ENCODE results near the gene SH3BP4. TPM values are rescaled to one million over a fixed set of nuclear protein-coding genes. Genes with fewer than 3 reads are reported as not detected.

The SH3BP4 gene
- total and polyA plus RNA-seq, 2 of the 13 experiments (the other 11 are each of a cell fraction or from before 2014, with no cell fraction given): 34.6 to 99.1 TPM

- TF ChIP-seq FOXA3 (CRISPR knock-in tag; IDR thresholded peaks at IDR 0.05) (no peak), ZFX (CRISPR knock-in tag; IDR thresholded peaks at IDR 0.05; ENCODE audit: low read depth) (0 out of 2 replicates have a peak, but pooled peaks have one; percentile 30)
- H2AFZ ChIP-seq (ENCODE audit: low read length): no peak overlapping the region
- H3K27me3 ChIP-seq (ENCODE audit: control insufficient read depth in 1 of 2, insufficient read depth in 2 of 2, low read length in 2 of 2): no peaks in the 10 kb centered on the region
- ChIA-PET CTCF (ENCODE audit: low intra/inter-chr PET ratio, low total read pairs) (no interaction called here), POLR2A (interaction anchor here (1.1 to 10.2 kb wide), 4 partner anchors 11 to 117 kb away, joined by 3 to 268 read pairs (median 14); no protein-coding TSS in a partner anchor)
- no peaks in the 10 kb centered on the region for H3K9me3 ChIP-seq (ENCODE audit: low read length)
- BruUV-seq (replicated peaks): no TSS peak
- peaks cover 96% of the 10 kb centered on the region for H3K79me2 ChIP-seq (ENCODE audit: insufficient read depth, low read length)
- H3K9ac ChIP-seq (ENCODE audit: insufficient read depth, low read depth, low read length): no peak overlapping the region
- H4K20me1 ChIP-seq (ENCODE audit: insufficient read depth, low read length): peaks cover 81% of the 10 kb centered on the region
- peaks cover 100% of the 10 kb centered on the region for H3K4me1 ChIP-seq (ENCODE audit: insufficient read depth, low read length)
- no peak overlapping the region for H3K4me2 ChIP-seq (ENCODE audit: low read depth, low read length)
- H3K4me3 ChIP-seq (replicated peaks in 1 of 3; ENCODE audit: insufficient read depth in 1 of 3, low read depth in 2 of 3, low read length in 3 of 3): no peak overlapping the region
- ATAC-seq (no peak), DNase-seq (ENCODE audit: low spot score) (no peak), FAIRE-seq (no peak)
- peaks cover 13 to 47% of the 10 kb centered on the region in 2 experiments; a peak in 4 of 5 replicates for H3K36me3 ChIP-seq (replicated peaks in 1 of 2; ENCODE audit: control insufficient read depth in 1 of 2, insufficient read depth in 2 of 2, low read length in 2 of 2)
- intact Hi-C loops (cut with micrococcal nuclease; ENCODE audit: unreplicated experiment): no loop called here
- WGBS (ENCODE audit: low lambda C conversion rate): 97% methylated on average over 8 of the region's 8 CpGs
- in situ Hi-C loops (cut with HindIII; ENCODE audit: extremely low pct_ligation_motif_present, low pct_unique_long_range_greater_than_20kb): no loop called here
- peak overlapping the region; percentile 75 for H3K27ac ChIP-seq (ENCODE audit: extremely low read length, insufficient read depth, low read length)
Observed at GRCh38 chr2:234997389-234997788, 45.6 kb downstream of the SH3BP4 start.

GRCh38 chr2:234998404-234999211 is 46.8 kb downstream of the SH3BP4 start:
- intact Hi-C loops (cut with micrococcal nuclease; ENCODE audit: unreplicated experiment): loop anchor here (1.0 kb wide), 1 partner anchor 17 kb away; no protein-coding TSS in a partner anchor
- peak overlapping the region; percentile 20; the same call in 1 of the 2 replicates for H3K9ac ChIP-seq (ENCODE audit: insufficient read depth, low read depth, low read length)
- DNase-seq (ENCODE audit: low spot score): peak; percentile 89
- ChIA-PET CTCF (ENCODE audit: low intra/inter-chr PET ratio, low total read pairs) (no interaction called here), POLR2A (interaction anchor here (0.6 to 10.2 kb wide), 6 partner anchors 10 to 324 kb away, joined by 3 to 268 read pairs (median 4); no protein-coding TSS in a partner anchor)
- peak overlapping the region; percentile 76 for H3K4me2 ChIP-seq (ENCODE audit: low read depth, low read length)
- peak; percentile 92 for FAIRE-seq
- peaks cover 81% of the 10 kb centered on the region for H4K20me1 ChIP-seq (ENCODE audit: insufficient read depth, low read length)
- H3K9me3 ChIP-seq (ENCODE audit: low read length): no peaks in the 10 kb centered on the region
- H3K36me3 ChIP-seq (replicated peaks in 1 of 2; ENCODE audit: control insufficient read depth in 1 of 2, insufficient read depth in 2 of 2, low read length in 2 of 2): peaks cover 12 to 46% of the 10 kb centered on the region in 2 experiments; a peak in 4 of 5 replicates
- 33% methylated on average over 27 of the region's 29 CpGs for WGBS (ENCODE audit: low lambda C conversion rate)
- H3K4me3 ChIP-seq (replicated peaks in 1 of 3; ENCODE audit: insufficient read depth in 1 of 3, low read depth in 2 of 3, low read length in 3 of 3): peak overlapping the region in 1 of 3 experiments; percentile 18; a peak in 2 of 6 replicates
- no peaks in the 10 kb centered on the region for H3K27me3 ChIP-seq (ENCODE audit: control insufficient read depth in 1 of 2, insufficient read depth in 2 of 2, low read length in 2 of 2)
- peaks cover 96% of the 10 kb centered on the region for H3K79me2 ChIP-seq (ENCODE audit: insufficient read depth, low read length)
- in situ Hi-C loops (cut with HindIII; ENCODE audit: extremely low pct_ligation_motif_present, low pct_unique_long_range_greater_than_20kb): no loop called here
- BruUV-seq (replicated peaks): no TSS peak
- H2AFZ ChIP-seq (ENCODE audit: low read length): no peak overlapping the region
- H3K27ac ChIP-seq (ENCODE audit: extremely low read length, insufficient read depth, low read length): peak overlapping the region; percentile 81
- ATAC-seq: peak; percentile 19
- peaks cover 100% of the 10 kb centered on the region for H3K4me1 ChIP-seq (ENCODE audit: insufficient read depth, low read length)
- TF ChIP-seq NCOR1 (IDR thresholded peaks at IDR 0.05; ENCODE audit: borderline replicate concordance, low read length) (peak; percentile 50), ZBTB4 (CRISPR knock-in tag; IDR thresholded peaks at IDR 0.05; ENCODE audit: borderline replicate concordance) (peak; percentile 91; the same call in 1 of the 2 replicates), CENPX (CRISPR knock-in tag; IDR thresholded peaks at IDR 0.05) (no peak), MTERF4 (CRISPR knock-in tag; IDR thresholded peaks at IDR 0.05) (no peak), CEBPB (IDR thresholded peaks at IDR 0.05; ENCODE audit: borderline replicate concordance, low read depth, low read length) (peak; percentile 31; the same call in 1 of the 2 replicates), THAP9 (CRISPR knock-in tag; IDR thresholded peaks at IDR 0.05; ENCODE audit: borderline replicate concordance) (no peak)

Measured in HepG2 (cell line).